AG20443 (cell line): ENCODE results near the gene SHOC2.

Experiments
- DNase-seq: peaks from one replicate; pipeline ENCODE4 v3.0.0; 2012; ENCODE audit warnings: low spot score, mixed read lengths

Gene SHOC2

GRCh38 chr10:110946496-110946895 is 27.1 kb downstream of the SHOC2 start:
- no peak for DNase-seq

GRCh38 chr10:110947061-110947595 is 27.7 kb downstream of the SHOC2 start:
- DNase-seq, result no peak

GRCh38 chr10:110951381-110951780 is 32.0 kb downstream of the SHOC2 start:
- DNase-seq, result no peak

GRCh38 chr10:110957606-110958005 is 38.2 kb downstream of the SHOC2 start:
- no peak for DNase-seq

GRCh38 chr10:110959379-110960332 is 40.3 kb downstream of the SHOC2 start:
- peak; percentile 17 for DNase-seq

- no peak for DNase-seq
Measured at GRCh38 chr10:110960333-110960712, 40.9 kb downstream of the SHOC2 start.

- no peak for DNase-seq
Measured at GRCh38 chr10:110962443-110962842, 43.0 kb downstream of the SHOC2 start.

- DNase-seq, result no peak
Measured at GRCh38 chr10:110963162-110963561, 43.8 kb downstream of the SHOC2 start.

- no peak for DNase-seq
Measured at GRCh38 chr10:110964681-110965080, 45.3 kb downstream of the SHOC2 start.

- no peak for DNase-seq
Measured at GRCh38 chr10:110965216-110965615, 45.8 kb downstream of the SHOC2 start.

- DNase-seq, result no peak
Measured at GRCh38 chr10:110966146-110966545, 46.7 kb downstream of the SHOC2 start.

- no peak for DNase-seq
Measured at GRCh38 chr10:110967009-110967630, 47.7 kb downstream of the SHOC2 start.

- no peak for DNase-seq
Measured at GRCh38 chr10:110967645-110968044, 48.2 kb downstream of the SHOC2 start.

- no peak for DNase-seq
Measured at GRCh38 chr10:110969183-110969582, 49.8 kb downstream of the SHOC2 start.

- no peak for DNase-seq
Measured at GRCh38 chr10:110971638-110972037, 52.2 kb downstream of the SHOC2 start.

GRCh38 chr10:110972231-110973134 is 53.1 kb downstream of the SHOC2 start:
- no peak for DNase-seq

- no peak for DNase-seq
Measured at GRCh38 chr10:110973400-110973799, 54.0 kb downstream of the SHOC2 start.

GRCh38 chr10:110976577-110976976 is 57.2 kb downstream of the SHOC2 start:
- DNase-seq, result no peak

- no peak for DNase-seq
Measured at GRCh38 chr10:110977662-110978061, 58.3 kb downstream of the SHOC2 start.

GRCh38 chr10:110978204-110978603 is 58.8 kb downstream of the SHOC2 start:
- no peak for DNase-seq

GRCh38 chr10:110979611-110980010 is 60.2 kb downstream of the SHOC2 start:
- DNase-seq, result no peak

- DNase-seq, result no peak
Measured at GRCh38 chr10:110980807-110981206, 61.4 kb downstream of the SHOC2 start.
